ENCODE measurements around the gene ALG13.

- TF ChIP-seq REST (IDR thresholded peaks at IDR 0.05; ENCODE audit: insufficient replicate concordance, low read depth) (no peak), CTCF (IDR thresholded peaks at IDR 0.05; ENCODE audit: insufficient read depth, low read length) (no peak), POLR2AphosphoS5 (IDR thresholded peaks at IDR 0.05; ENCODE audit: low read depth) (no peak)
These were observed 50.4 kb downstream of the ALG13 start for GRCh38 chrX:111731351-111731750.

All from HL-60 (cell line).